GM18519 (cell line): ENCODE data around the gene RINL.
"Not testable (repeated sequence)": the region's sequence is repeated elsewhere in the genome, so short reads cannot be mapped to it uniquely, and the experiment has no call there.

Source experiments
- ATAC-seq: cut with Tn5 transposase; IDR thresholded peaks from one replicate; pipeline ENCODE4 v1.9.1; 2021; ENCODE audit warnings: mild to moderate bottlenecking, moderate library complexity; ENCODE audit not compliant: unreplicated experiment, low FRiP score

Gene RINL

GRCh38 chr19:38907227-38907626, 29.2 kb upstream of the RINL start:
- no peak for ATAC-seq

GRCh38 chr19:38905620-38906019, 27.5 kb upstream of the RINL start:
- no peak for ATAC-seq

GRCh38 chr19:38904581-38905539, 26.8 kb upstream of the RINL start:
- ATAC-seq: no peak

- no peak for ATAC-seq
Observed at GRCh38 chr19:38901683-38902082, 23.6 kb upstream of the RINL start.

GRCh38 chr19:38900743-38901190, 22.7 kb upstream of the RINL start:
- no peak for ATAC-seq

GRCh38 chr19:38900202-38900629, 22.1 kb upstream of the RINL start:
- no peak for ATAC-seq

GRCh38 chr19:38899447-38900201, 21.5 kb upstream of the RINL start, which contains the start of the genes NFKBIB and SIRT2:
Gene NFKBIB (plus strand): TSS chr19:38899969. CDS start chr19:38900033, 64 bp downstream.
Gene SIRT2 (minus strand): TSS chr19:38899618. CDS start chr19:38899521, 97 bp downstream.
- peak; percentile 76 for ATAC-seq

GRCh38 chr19:38898788-38899446, 20.8 kb upstream of the RINL start:
- no peak for ATAC-seq

- ATAC-seq: no peak
Observed at GRCh38 chr19:38894968-38895367, 16.9 kb upstream of the RINL start.

GRCh38 chr19:38893341-38893771, 15.3 kb upstream of the RINL start:
- no peak for ATAC-seq

- no peak for ATAC-seq
Observed at GRCh38 chr19:38892841-38893240, 14.8 kb upstream of the RINL start.

GRCh38 chr19:38891771-38892170, 13.7 kb upstream of the RINL start:
- no peak for ATAC-seq

- ATAC-seq: no peak
Observed at GRCh38 chr19:38890686-38891085, 12.6 kb upstream of the RINL start.

- ATAC-seq: no peak
Observed at GRCh38 chr19:38889803-38890202, 11.7 kb upstream of the RINL start.

GRCh38 chr19:38888876-38889275, 10.8 kb upstream of the RINL start:
- ATAC-seq: no peak

- ATAC-seq: not testable (repeated sequence)
Observed at GRCh38 chr19:38884691-38885090, 6.6 kb upstream of the RINL start.

- ATAC-seq: no peak
Observed at GRCh38 chr19:38883286-38883685, 5.2 kb upstream of the RINL start.

- ATAC-seq: no peak
Observed at GRCh38 chr19:38880882-38881609, 3.0 kb upstream of the RINL start.

GRCh38 chr19:38880076-38880881, 2.2 kb upstream of the RINL start:
- no peak for ATAC-seq
